HL-60 (cell line): ENCODE measurements around the gene PCP4.

Source experiments
- GABPA ChIP-seq: IDR thresholded peaks from 2 replicates; pipeline ENCODE4 v1.6.1; 2012; ENCODE audit warnings: low read depth
- SPI1 ChIP-seq: IDR thresholded peaks from 2 replicates; pipeline ENCODE4 v1.6.1; 2012; ENCODE audit warnings: low read depth, mild to moderate bottlenecking, borderline replicate concordance
- TF ChIP-seq, protein P1 (sequence below): IDR thresholded peaks from one replicate; pipeline ENCODE4 v1.5.1; 2011; ENCODE audit warnings: low read length, control low read depth, inconsistent platforms; ENCODE audit not compliant: insufficient read depth

GRCh38 chr21:39918558-39918957 lies 51.3 kb downstream of the PCP4 start:
- TF ChIP-seq, protein P1, sequence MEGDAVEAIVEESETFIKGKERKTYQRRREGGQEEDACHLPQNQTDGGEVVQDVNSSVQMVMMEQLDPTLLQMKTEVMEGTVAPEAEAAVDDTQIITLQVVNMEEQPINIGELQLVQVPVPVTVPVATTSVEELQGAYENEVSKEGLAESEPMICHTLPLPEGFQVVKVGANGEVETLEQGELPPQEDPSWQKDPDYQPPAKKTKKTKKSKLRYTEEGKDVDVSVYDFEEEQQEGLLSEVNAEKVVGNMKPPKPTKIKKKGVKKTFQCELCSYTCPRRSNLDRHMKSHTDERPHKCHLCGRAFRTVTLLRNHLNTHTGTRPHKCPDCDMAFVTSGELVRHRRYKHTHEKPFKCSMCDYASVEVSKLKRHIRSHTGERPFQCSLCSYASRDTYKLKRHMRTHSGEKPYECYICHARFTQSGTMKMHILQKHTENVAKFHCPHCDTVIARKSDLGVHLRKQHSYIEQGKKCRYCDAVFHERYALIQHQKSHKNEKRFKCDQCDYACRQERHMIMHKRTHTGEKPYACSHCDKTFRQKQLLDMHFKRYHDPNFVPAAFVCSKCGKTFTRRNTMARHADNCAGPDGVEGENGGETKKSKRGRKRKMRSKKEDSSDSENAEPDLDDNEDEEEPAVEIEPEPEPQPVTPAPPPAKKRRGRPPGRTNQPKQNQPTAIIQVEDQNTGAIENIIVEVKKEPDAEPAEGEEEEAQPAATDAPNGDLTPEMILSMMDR, result no peak
- no peak for TF ChIP-seq GABPA
- TF ChIP-seq SPI1, result no peak
